ENCODE data around the gene ACCS. TPM values are rescaled to one million over a fixed set of nuclear protein-coding genes. Genes with fewer than 3 reads are reported as not detected.

Gene ACCS
- total and polyA plus RNA-seq, 9 of the 15 experiments (the other 6 are each of a cell fraction or from before 2014, with no cell fraction given) = 4.2 to 25.9 (median 16.3) TPM

GRCh38 chr11:44049832-44050231 is 16.2 kb upstream of the ACCS start:
- Histone ChIP-seq H4K20me1 (replicated peaks; ENCODE audit: control insufficient read depth, insufficient read depth, low read length) (no peaks in the 10 kb centered on the region), H3K4me2 (ENCODE audit: insufficient read depth, low read length) (no peak overlapping the region), H3K9me1 (ENCODE audit: control insufficient read depth, insufficient read depth, low read length) (peaks cover 5% of the 10 kb centered on the region), H3K9ac (ENCODE audit: insufficient read depth in 1 of 2, low read depth in 2 of 2, low read length in 2 of 2) (no peak overlapping the region), H3K27me3 (ENCODE audit: control insufficient read depth in 2 of 2, insufficient read depth in 2 of 2, low read length in 2 of 2) (peaks cover 2 to 11% of the 10 kb centered on the region in 2 experiments; a peak in 4 of 5 replicates), H3K27ac (ENCODE audit: extremely low read depth, low read depth, low read length) (no peak overlapping the region), H3K4me1 (replicated peaks in 1 of 2; ENCODE audit: control insufficient read depth in 2 of 2, insufficient read depth in 2 of 2, low read length in 2 of 2) (no peaks in the 10 kb centered on the region; a peak in 1 of 5 replicates), H3K4me3 (no peak overlapping the region), H2AFZ (ENCODE audit: low read depth, low read length) (no peak overlapping the region), H3K36me3 (ENCODE audit: control insufficient read depth, insufficient read depth, low read length) (no peaks in the 10 kb centered on the region), H3K9me3 (replicated peaks; ENCODE audit: control insufficient read depth, insufficient read depth, low read depth, low read length) (no peaks in the 10 kb centered on the region), H3K79me2 (ENCODE audit: control insufficient read depth, insufficient read depth, low read length) (no peaks in the 10 kb centered on the region)
- TF ChIP-seq TCF7L2 (IDR thresholded peaks at IDR 0.05; ENCODE audit: low read depth, low read length) (no peak), ZNF696 (CRISPR knock-in tag; conservative IDR thresholded peaks at IDR 0.05) (no peak), POLR2A (conservative IDR thresholded peaks at IDR 0.05) (no peak)
- intact Hi-C loops (cut with micrococcal nuclease) (no loop called here), in situ Hi-C loops (cut with MboI) (no loop called here)
- 3% methylated on average over 3 of the region's 3 CpGs for WGBS (ENCODE audit: insufficient coverage, low coverage, missing lambda C conversion rate)
- POLR2A ChIA-PET = interaction anchor here (1.1 kb wide), 1 partner anchor 9 kb away, joined by 3 read pairs; no protein-coding TSS in a partner anchor
- CTCF ChIA-PET (ENCODE audit: low intra/inter-chr PET ratio) = no interaction called here
- BruUV-seq (replicated peaks) = no TSS peak
- DNase-seq (ENCODE audit: extremely low read depth in 1 of 4, low spot score in 3 of 4) (no peak), ATAC-seq (no peak), FAIRE-seq (no peak)

- Histone ChIP-seq H3K4me2 (ENCODE audit: insufficient read depth, low read length) (no peak overlapping the region), H3K4me1 (replicated peaks in 1 of 2; ENCODE audit: control insufficient read depth in 2 of 2, insufficient read depth in 2 of 2, low read length in 2 of 2) (no peaks in the 10 kb centered on the region; a peak in 1 of 5 replicates), H3K9me1 (ENCODE audit: control insufficient read depth, insufficient read depth, low read length) (peaks cover 5% of the 10 kb centered on the region), H3K36me3 (ENCODE audit: control insufficient read depth, insufficient read depth, low read length) (no peaks in the 10 kb centered on the region), H3K27ac (ENCODE audit: extremely low read depth, low read depth, low read length) (no peak overlapping the region), H3K79me2 (ENCODE audit: control insufficient read depth, insufficient read depth, low read length) (no peaks in the 10 kb centered on the region), H3K9me3 (replicated peaks; ENCODE audit: control insufficient read depth, insufficient read depth, low read depth, low read length) (no peaks in the 10 kb centered on the region), H2AFZ (ENCODE audit: low read depth, low read length) (no peak overlapping the region), H4K20me1 (replicated peaks; ENCODE audit: control insufficient read depth, insufficient read depth, low read length) (no peaks in the 10 kb centered on the region), H3K9ac (ENCODE audit: insufficient read depth in 1 of 2, low read depth in 2 of 2, low read length in 2 of 2) (no peak overlapping the region), H3K27me3 (ENCODE audit: control insufficient read depth in 2 of 2, insufficient read depth in 2 of 2, low read length in 2 of 2) (peaks cover 6 to 18% of the 10 kb centered on the region in 2 experiments; a peak in 4 of 5 replicates), H3K4me3 (no peak overlapping the region)
- intact Hi-C loops (cut with micrococcal nuclease) (no loop called here), in situ Hi-C loops (cut with MboI) (no loop called here)
- no peak for ATAC-seq
- ChIA-PET CTCF (ENCODE audit: low intra/inter-chr PET ratio) (no interaction called here), POLR2A (no interaction called here)
- no TSS peak for BruUV-seq (replicated peaks)
- no peak for DNase-seq (ENCODE audit: extremely low read depth in 1 of 4, low spot score in 3 of 4)
- FAIRE-seq = no peak
- 0% methylated on average over 4 of the region's 4 CpGs for WGBS (ENCODE audit: insufficient coverage, low coverage, missing lambda C conversion rate)
- TF ChIP-seq PTTG1 (tag; IDR thresholded peaks at IDR 0.05; ENCODE audit: low read depth) = no peak
- TF ChIP-seq ZNF76 (CRISPR knock-in tag; IDR thresholded peaks at IDR 0.05; ENCODE audit: borderline replicate concordance) = no peak
- no peak for TF ChIP-seq GTF3C2 (IDR thresholded peaks at IDR 0.05; ENCODE audit: borderline replicate concordance, extremely low read depth, insufficient read length)
- no peak for TF ChIP-seq MAX (CRISPR knock-in tag; IDR thresholded peaks at IDR 0.05)
- TF ChIP-seq SIRT6 (IDR thresholded peaks at IDR 0.05; ENCODE audit: low read depth, low read length) = no peak
- no peak for TF ChIP-seq EZH2 (IDR thresholded peaks at IDR 0.05; ENCODE audit: borderline replicate concordance, low read depth, low read length)
- no peak for TF ChIP-seq XRCC4 (IDR thresholded peaks at IDR 0.05; ENCODE audit: extremely low read depth, insufficient read depth, insufficient read length)
- TF ChIP-seq CCNT2 (IDR thresholded peaks at IDR 0.05; ENCODE audit: borderline replicate concordance, extremely low read depth, insufficient read length, low read depth, low read length) = no peak
- TF ChIP-seq ZC3H11A (IDR thresholded peaks at IDR 0.05; ENCODE audit: low read depth, low read length) = no peak
- TF ChIP-seq CGGBP1 (CRISPR knock-in tag; IDR thresholded peaks at IDR 0.05) = no peak
- TF ChIP-seq SETDB1 (IDR thresholded peaks at IDR 0.05; ENCODE audit: low read length) = no peak
These were observed 14.9 kb upstream of the ACCS start for GRCh38 chr11:44051171-44051570.
